G401 (cell line): ENCODE measurements around the gene CLIC5. TPM values are rescaled to one million over a fixed set of nuclear protein-coding genes. Genes with fewer than 3 reads are reported as not detected.

Experiments used
- DNase-seq: peaks from one replicate; pipeline ENCODE4 v3.0.0-alpha.2; 2015; ENCODE audit warnings: low spot score
- in situ Hi-C: cut with HindIII; loops from 2 replicates; pipeline ENCODE4 v1.10.0; 2016; ENCODE audit warnings: low sequenced_read_pairs, mixed read lengths
- total RNA-seq: library from RNA; depleted of rRNA; stranded (reverse); fragments of >200 nt; shearing (Covaris generic); gene quantifications from 2 replicates; pipeline ENCODE4 v1.2.3, GENCODE V29; 2014

CLIC5 gene
- total RNA-seq, 1 experiment from 2014 or later: not detected

GRCh38 chr6:45915780-45916468 is 99.7 kb downstream of the CLIC5 start:
- DNase-seq: no peak
- in situ Hi-C loops: no loop called here

DNA sequence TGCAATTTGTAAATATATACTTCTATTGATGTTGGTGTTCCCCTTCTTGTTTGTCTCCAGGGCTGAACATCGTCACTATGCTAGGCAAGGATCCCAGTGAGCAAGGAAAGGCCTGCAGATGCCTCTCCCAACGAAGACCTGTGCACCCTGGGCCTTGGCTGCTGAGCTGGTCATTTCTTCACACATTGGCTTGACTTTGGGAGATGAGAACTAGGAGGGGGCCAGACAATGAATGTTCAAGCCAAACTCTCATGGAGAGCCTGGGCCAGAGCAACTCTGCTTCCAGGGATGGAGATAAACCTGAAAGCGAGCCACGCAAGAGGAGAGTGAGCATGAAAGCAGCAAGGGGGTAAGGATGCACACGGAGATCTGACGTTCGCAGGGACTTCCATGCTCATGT is 104.0 kb downstream of the CLIC5 start:
- no peak for DNase-seq
- in situ Hi-C loops: no loop called here

- in situ Hi-C loops: no loop called here
- DNase-seq: no peak
Observed at GRCh38 chr6:45903959-45904358, 111.7 kb downstream of the CLIC5 start.

DNA sequence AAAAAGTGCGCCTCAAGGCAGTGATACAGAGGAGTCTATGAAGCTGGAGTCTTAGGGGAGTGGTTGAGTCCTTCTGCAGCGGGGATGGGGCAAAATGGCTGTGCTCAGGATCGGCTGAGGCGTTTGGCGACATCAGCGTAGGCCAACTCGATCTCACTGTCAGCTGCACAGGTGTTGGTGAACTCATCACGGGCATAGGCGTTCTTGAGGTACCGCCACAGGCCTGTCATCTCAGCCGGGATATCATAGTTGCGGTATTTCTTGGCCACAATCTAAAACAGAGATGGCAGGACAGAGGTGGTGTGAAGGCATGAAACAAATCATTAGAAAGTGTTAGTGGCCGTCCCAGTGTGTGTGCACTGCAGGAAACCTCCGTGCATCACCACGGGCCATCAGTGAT is 112.7 kb downstream of the CLIC5 start:
- in situ Hi-C loops: no loop called here
- no peak for DNase-seq

DNA sequence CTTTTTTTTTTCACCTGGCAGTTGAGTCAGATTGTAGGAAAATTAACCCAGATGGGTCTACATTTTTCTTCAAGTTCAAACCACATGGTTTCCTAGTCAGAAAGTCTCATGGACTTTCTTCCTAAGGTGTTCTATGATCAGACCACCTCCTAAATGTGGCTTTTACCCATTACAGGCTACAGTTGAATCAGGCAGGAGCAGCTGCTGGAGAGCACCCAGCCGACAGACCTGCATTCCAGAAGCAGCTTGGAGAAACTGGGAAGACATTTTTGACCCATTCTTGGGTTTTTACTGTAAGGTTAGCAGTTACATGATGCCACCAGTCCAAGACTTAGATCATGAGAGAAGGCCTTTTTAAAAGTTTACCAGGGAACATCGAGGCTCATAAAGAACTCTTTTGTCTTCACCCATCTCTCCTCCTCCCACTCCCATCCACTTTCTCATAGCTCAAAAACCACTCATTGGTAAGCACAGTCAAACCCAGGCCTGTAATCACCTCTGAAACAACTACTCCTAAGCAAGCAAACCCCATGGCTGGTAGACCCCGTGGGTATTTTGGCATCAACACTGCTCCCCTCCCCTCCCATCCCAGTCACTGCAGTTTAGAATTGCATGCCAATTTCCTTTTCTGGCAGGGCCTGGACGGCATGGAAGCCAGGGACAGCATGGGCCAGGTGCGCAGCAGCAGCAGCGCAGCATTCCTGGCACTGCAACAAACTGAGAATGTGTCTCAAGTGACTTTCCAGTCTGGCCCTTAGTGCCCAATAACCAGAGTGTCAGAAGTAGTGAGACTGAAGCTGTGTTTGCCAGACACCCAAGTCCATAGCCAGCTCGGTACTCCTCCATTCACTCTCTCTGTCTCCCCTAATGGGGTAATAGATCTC is 113.7 kb downstream of the CLIC5 start:
- DNase-seq: no peak
- in situ Hi-C loops: no loop called here

DNA sequence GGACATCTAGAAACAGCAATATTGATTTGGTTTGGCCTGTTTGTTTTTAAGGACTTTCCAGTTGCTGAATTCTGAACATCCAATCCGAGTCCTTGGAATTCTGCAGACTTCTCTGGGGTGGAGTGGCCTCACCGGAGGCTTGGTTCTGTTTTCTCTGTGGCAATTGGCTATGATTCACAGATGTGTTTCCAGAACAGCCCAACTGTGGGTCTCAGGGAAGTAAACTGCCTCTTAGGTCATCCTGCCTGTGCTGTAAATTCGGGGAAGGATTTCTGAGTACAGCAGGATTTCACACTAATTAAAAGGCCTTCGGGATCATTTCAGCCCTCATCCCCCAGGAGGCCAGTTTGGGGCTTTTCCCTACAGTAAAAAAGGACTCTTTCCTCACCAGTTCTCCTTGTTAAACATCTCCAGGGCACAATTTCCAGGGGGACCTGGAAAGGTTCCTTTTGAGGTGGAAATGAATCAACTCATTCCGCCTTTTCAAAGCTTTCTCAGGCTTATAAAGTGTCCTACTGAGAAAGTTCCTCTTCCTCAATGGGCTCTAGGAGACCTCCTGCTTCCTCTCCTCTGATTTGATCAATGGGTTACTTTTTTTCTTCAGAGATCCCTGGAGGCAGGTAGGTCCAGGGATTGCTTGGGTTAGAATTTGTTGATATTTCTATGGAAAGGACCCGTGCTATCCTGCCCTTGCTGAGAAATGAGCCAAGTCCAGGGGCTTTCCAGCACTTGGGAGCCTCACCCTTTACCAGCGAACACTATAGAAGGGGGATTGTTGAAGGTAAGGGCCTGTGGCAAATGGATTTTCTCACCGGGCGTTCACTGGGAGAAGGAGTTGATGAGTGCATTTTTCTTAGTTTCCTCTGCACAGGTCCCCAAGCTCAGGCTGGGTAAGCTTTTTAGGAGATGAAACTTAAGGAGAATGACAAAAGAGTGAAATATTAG is 114.6 kb downstream of the CLIC5 start:
- no peak for DNase-seq
- in situ Hi-C loops: no loop called here

DNA sequence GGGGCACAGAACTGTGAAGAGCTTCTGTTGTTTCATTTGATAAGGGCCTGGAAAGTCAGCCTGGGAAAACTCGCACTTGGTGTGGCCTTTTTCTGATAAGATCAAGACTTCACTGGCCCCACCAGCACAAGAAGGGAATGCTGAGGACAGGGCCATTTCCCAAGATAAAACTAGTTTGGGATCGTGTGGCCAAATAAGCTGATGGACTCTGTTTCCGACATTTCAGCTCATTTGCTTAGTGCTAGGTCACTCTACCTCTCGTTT is 116.0 kb downstream of the CLIC5 start:
- no peak for DNase-seq
- in situ Hi-C loops: no loop called here

DNA sequence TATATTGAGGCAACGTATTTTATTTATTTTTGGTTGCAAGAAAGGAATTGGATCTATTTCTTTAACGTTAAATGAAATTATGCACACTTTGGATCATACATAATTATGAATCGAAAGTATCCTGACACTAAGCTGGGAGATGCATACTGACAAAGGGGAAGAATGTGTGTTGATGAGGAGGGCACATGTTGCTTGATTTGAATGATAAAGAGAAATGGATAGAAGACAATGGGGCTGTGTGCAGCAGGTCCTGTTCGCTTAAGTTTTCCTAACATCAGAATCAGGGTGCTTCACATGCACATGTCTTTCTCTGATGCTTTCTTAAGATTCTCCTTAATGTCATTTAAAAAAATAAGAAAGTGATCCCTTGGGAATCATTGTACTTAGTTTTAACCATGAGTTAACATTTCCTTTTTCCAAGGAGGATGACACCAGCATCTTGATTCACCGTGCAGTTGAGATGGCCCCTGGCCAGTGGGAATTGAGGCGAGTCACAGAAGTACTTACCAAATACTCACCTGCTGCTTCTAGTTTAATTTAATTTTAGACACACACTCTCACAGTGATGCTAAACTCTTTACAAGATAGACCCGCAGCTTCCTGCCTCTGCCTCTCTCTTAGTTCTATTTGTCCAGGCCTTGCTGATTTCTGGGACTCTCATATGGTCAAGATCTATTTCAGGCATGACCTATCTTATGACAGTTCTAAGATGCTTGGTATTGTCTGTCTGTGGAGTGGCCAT is 116.5 kb downstream of the CLIC5 start:
- in situ Hi-C loops: no loop called here

DNA sequence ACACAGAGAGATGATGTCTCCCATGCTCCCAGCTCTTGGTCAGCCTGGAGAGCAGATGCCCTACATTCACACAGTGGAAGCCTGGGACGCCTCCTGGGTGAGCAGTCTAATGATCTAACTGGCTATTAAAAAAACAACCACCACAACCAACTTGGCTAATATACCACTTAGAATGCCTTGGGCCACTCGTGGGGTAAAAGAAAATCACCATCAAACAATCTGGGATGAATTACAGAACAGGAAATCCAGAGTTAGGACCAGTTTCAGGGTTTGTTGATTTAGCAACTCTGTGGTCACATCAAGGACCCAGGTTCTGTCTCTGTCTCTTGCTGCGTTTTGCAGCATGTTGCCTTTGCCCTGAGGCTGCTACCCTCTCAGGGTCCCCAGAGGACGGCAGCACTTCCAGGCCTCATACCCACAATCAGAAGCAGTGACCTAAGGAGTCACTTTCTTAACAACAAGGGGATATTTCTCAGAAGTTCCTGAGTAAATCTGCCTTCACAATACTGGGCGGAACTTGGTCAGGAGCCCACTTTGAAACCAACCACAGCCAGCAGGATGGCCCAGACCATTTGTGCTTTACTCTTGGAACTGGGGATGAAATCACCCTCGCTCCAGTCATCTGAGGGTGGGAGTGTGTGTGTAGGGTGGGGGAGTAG is 118.7 kb downstream of the CLIC5 start:
- in situ Hi-C loops: no loop called here
- no peak for DNase-seq

More for the DNA sequence above, 116.5 kb downstream of the CLIC5 start:
- DNase-seq: no peak

DNA sequence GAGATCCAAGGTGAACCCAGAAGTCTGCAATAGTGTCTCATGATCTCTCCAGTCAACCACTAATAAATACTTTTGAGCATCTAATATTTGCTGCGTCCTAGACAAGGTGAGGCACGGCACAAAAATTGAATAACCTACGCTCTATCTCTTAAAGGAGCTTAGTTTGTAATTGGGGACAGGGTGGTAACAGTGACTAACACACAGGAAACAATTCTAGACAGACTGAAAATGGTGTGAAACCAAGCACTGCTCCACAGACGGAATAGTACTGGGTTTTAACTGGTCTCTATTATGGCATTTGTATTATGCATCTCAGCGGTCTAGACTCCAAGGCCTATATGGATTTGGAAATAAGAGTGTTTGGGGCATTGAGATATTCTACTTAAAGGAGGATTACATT is 120.1 kb downstream of the CLIC5 start:
- no peak for DNase-seq
- in situ Hi-C loops: no loop called here

- in situ Hi-C loops: no loop called here
Observed at GRCh38 chr6:45892696-45893245, 122.9 kb downstream of the CLIC5 start.

DNA sequence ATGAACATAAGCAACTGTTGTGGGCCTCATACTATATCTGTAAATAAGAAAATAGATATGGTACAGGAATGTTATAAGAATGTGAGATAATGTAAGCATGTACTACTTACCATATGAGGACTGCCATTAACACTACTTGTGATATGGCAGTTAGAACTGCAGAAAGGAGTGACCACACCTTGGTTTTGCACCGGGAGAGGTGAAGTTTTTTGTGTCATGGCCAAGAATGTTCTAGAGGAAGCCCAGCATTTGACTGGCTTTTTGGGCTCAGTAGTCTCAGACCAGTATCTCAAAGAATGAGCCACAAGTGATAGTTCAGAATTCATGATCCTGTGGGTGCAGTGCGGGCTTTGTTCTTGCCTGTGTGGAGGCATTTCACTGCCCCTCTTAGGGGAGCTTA is 123.5 kb downstream of the CLIC5 start:
- in situ Hi-C loops: no loop called here
- DNase-seq: no peak

More at GRCh38 chr6:45892696-45893245, 122.9 kb downstream of the CLIC5 start:
- DNase-seq: no peak

DNA sequence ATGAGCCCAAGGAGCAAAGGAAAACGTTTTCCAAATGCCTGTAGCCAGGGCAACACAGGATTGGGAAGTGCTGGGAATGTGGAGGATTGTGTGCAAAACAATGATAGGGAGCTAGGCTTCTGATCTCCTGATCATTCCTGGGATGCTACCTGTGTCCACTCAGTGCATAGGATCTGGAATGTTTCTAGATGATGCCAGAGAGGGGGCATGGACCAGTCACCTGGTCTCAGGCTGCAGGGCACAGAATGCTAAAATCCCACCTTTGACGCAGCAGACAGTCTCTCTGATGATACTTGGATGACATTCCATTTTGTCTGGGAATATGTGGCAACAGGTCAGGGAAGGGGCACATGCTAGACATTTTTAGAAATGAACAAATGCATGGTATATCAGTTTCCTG is 128.9 kb downstream of the CLIC5 start:
- no peak for DNase-seq
- in situ Hi-C loops: no loop called here

- in situ Hi-C loops: no loop called here
- no peak for DNase-seq
Observed at GRCh38 chr6:45884336-45884735, 131.3 kb downstream of the CLIC5 start.

- in situ Hi-C loops: no loop called here
Observed at GRCh38 chr6:45882671-45883070, 133.0 kb downstream of the CLIC5 start.

DNA sequence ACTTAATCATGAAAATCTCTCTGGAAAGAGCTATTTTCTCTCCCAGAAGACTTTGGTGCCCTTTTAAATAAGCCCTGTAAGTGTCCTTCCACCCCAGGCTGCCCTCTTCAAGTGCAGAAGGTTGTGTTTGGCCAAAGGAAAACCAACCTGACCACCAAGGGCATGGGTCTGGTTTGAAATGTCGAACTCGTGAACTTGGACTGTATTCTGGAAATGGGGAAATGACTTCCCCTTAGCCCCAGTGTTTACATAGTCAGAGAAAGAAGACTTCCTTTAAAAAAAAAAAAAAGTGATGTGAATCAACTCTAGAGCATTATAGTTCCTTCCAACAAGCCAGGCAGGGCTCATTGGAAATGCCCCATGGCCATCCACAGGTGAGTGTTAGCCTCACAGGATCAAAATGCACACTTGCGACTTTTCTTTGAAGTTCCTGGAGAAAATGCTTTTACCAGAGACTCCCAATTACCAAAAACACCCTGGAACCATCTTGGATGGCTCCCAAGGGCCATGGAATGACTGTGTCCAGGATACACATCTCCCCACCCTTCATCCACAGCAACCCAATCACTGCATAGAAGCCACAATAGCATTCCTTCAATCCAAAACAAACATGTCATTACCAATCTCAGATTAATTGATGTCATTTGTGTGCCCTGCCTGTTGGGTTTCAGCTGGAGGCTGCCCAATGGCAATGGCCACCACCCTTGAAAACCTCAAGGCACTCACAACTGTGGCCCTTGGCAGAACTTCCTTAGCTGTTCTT is 133.8 kb downstream of the CLIC5 start:
- in situ Hi-C loops: no loop called here
- no peak for DNase-seq

More at GRCh38 chr6:45882671-45883070, 133.0 kb downstream of the CLIC5 start:
- no peak for DNase-seq

GRCh38 chr6:45880676-45881075 is 135.0 kb downstream of the CLIC5 start:
- in situ Hi-C loops: no loop called here
- no peak for DNase-seq

- no peak for DNase-seq
- in situ Hi-C loops: no loop called here
Observed at GRCh38 chr6:45880159-45880558, 135.5 kb downstream of the CLIC5 start.
